Measurements from ENCODE around the gene COL18A1.
A peak's percentile ranks its signal among the peaks of the same experiment; 100 is the strongest.

COL18A1 gene

DNA sequence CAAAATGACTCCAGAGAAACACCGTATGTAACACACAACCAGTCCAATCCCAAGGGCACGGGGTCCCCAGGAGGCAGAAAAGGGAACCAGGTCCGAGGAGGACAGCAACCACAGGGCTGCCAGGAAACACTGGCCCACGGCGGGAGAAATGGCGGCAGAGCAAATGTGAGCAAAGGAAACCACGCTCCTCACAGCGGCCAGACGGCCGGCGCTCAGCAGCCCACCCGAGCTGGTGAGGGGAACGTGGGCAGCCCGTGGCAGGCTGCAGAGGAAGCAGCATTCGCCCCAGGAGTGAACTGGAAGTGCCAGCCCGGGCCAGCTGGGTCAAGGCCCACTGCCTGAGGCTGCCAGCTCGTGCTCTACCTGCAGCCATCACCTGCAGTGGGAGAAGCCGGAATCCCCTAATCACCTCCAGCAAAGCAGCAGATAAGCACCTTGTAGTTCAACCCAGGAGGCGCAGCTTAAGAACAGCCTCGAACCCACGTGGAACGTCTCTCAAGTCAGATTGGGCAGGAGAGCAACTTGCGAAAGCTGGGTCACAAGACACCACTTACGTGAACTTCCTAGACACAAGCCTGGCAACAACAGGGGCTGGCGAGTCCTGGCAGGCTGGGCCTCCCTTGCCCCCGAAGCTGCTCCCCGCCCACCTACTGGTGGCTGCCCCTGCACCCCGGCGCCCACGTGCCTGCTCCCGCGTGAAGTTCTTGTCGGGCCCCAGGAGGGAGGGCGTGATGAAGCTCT lies 130.5 kb downstream of the COL18A1 start:
- no peak for DNase-seq (ENCODE audit: low spot score)

- no peak for DNase-seq (ENCODE audit: low spot score)
Observed at GRCh38 chr21:45536301-45537081, 131.5 kb downstream of the COL18A1 start.

DNA sequence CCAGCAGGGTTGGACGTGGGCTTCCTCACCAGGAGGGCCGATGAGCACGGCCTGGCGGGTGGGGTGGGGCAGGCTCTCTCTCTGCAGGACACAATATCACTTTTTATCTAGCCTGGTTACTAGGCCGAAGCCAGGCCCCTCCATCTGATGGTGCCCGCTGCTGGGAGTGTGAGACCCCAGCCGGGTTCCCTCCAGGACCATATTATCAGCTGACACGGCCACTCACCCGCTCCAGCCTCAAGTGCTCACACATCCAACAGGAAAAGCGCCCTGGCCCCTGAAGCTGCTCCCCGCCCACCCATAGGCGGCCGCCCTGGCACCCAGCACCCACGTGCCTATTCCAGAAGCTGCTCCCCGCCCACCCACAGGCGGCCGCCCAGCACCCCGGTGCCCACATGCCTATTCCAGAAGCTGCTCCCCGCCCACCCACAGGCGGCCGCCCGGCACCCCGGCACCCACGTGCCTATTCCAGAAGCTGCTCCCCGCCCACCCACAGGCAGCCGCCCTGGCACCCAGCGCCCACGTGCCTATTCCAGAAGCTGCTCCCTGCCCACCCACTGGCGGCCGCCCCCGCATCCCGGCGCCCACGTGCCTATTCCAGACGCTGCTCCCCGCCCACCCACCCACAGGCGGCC lies 132.3 kb downstream of the COL18A1 start:
- no peak for DNase-seq (ENCODE audit: low spot score)

DNA sequence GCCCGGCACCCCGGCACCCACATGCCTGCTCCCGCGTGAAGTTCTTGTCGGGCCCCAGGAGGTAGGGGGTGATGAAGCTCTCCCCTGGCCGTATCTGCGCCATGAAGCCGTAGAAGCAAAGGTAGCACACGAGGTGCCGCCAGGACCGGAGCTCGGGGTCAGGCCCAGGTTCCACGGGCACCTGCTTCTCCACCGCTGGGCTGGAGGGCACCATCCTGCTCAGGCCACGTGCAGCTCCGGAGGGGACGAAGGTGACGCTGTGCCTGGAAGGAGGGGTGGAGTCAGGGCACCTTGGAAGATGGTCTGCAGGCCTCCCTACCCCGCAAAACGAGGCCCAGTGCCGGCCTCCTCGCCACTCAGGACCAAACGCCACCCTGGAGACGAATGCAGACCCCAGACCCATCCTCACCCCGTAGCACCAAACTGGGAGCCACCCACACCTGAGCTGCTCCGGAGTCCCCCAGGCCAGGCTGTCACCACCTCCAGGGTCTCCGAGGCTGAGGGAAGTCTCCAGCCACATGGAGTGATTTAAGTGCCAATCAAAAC lies 132.9 kb downstream of the COL18A1 start:
- DNase-seq (ENCODE audit: low spot score): no peak

- DNase-seq (ENCODE audit: low spot score): no peak
Observed at GRCh38 chr21:45538381-45539045, 133.5 kb downstream of the COL18A1 start.

DNA sequence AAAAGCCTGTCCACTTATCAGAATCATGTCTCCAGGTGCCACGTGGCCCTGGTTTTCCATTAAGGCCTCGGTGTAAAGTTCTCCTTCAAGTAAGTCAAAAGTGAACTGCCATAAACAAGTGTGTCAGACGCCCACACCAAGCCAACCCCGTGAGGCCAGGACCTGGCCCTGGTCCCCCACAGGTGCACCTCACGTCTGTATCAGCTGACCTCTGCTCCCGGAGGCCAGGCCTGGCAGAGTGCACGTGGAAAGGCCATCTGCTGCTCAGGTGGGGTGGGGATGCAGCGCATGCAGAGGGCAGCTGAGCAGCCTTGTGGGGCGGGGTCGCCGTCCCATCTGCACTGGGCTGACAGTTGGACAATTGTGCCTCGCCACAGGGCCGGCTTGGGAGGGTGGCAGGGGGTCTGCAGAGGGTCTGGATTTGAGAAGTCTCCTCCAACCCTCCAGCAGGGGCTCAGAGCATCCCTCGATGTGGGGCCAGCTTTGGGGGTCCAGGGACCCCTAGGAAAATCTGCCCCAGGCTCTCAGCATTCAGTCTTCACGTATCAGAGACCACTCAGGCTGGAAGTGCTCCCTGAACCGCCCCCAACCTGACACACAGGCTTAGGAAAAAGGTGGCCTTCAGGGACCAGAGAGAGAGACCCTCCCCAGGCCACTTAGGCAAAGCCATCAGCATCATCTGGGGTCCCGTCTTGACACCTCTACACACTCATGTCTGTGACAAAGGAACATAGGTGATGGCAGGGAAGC lies 134.3 kb downstream of the COL18A1 start:
- DNase-seq (ENCODE audit: low spot score): no peak

- DNase-seq (ENCODE audit: low spot score): no peak
Observed at GRCh38 chr21:45539796-45540600, 135.0 kb downstream of the COL18A1 start.

DNA sequence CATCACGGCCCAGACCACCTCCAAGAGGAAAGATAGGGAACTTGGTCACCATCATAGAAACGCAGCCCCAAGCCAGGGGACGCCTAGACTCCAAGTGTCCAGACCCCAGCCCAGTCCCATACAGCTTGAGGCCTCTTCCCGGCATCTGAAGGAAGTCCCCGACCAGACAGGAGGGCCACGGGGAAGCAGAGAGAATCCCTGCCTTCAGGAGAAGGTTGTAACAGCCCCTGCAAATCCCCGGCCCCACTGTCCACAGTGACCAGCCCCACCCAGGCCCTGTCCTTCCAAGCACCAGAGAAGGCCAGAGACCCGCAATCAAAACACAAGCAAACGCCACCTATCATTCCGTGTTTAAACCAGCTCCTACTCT lies 135.6 kb downstream of the COL18A1 start:
- DNase-seq (ENCODE audit: low spot score): no peak

DNA sequence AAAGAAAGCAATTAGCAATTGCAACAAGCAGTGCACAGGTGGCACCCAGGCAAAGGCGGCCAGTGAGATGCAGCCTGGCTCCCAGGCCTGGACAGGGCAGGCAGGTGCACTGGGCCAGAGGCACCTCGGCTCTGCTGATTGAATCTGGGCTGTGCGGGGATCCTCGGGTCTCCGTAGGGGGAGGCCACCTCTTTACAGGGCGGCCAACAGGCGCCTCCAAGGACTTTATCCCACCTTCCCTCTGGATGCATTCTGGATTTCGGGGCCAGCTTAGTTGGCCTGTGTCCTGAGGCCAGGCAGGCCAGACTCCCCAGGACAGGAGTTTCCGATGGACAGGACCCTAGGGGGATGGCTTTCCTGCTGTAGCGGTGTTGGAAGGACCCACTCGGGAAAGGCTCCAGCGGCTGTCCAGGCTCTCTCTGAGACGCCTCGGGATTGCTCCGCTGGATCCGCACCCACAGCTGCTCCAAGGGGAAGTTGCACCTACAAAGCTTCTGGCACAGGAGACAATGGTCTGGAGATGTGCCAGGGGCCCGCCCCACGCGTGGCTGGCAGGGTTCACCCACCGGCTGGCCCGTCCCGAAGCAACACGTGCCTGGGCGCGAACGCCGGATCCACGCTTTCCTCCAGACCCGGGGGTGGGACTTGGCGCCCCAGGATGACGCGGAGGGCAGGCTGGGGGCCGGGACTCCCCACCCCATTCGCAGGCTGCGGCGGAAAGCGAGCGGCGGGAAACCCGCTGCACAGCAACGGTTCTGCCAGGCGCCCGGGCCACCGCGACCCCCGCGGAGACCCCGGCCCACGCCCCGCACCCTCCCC lies 136.5 kb downstream of the COL18A1 start:
- peak; percentile 85 for DNase-seq (ENCODE audit: low spot score)

GRCh38 chr21:45542242-45542666 lies 137.3 kb downstream of the COL18A1 start, which contains the start of gene SLC19A1:
Gene SLC19A1 (minus strand): TSS chr21:45542440. CDS start chr21:45537959, 4,481 bp downstream.
- peak; percentile 96 for DNase-seq (ENCODE audit: low spot score)

- DNase-seq (ENCODE audit: low spot score): no peak
Observed at GRCh38 chr21:45542667-45543370, 137.9 kb downstream of the COL18A1 start.

DNA sequence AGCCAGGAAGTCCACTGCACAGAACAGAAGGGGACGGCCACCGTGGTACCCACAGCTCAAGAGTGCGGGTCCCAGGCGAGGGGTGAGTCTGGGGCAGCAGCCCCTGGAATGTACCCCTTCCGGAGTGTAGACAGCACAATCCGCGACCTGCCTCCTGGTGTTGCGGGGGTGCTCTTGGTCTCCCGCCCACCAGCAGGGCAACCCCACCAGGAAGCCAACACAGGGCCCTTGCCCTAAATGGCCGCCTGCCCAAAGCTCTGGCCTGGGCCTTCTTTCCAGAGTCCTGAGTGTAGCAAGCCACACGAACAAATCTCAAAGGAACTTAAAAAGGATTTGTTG lies 138.4 kb downstream of the COL18A1 start:
- DNase-seq (ENCODE audit: low spot score): no peak

DNA sequence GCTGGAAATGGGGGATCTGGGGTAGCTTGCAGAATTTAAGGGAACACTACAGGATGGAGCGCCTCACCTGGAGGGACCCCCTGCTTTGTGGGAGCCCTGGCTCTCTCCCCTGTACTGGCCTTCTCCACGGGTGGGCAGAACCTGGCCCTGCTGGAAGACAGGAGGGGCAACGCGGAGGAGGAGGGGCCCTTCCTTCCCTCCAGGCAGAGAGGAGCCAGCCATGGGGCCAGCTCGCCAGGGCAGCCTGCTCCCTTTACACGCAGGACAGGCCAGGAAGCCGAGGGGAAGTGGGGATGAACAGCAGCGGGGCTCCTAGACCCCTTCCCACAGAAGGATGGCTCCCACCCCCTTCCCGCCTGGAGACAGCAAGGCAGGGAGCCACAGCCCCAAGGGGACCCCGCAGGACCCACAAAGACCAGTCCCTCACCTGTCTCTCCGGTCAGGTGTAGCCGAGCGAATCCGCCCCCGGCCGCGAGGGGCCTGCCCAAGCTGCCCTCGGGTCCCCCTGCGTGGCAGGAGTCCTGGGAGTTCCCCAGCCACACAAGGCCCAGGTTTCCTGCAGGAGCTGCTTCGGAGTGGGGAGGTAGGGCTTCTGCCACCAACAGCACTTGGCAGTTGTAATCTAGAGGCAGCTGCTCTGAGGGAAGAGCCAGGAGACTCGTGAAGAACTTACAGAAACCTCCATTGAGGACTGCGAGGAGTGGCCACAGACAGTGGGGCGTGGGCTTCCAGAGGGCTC lies 138.9 kb downstream of the COL18A1 start:
- DNase-seq (ENCODE audit: low spot score): no peak

GRCh38 chr21:45544449-45545235 lies 139.7 kb downstream of the COL18A1 start:
- DNase-seq (ENCODE audit: low spot score): no peak

- no peak for DNase-seq (ENCODE audit: low spot score)
Observed at GRCh38 chr21:45545236-45545570, 140.2 kb downstream of the COL18A1 start.

DNA sequence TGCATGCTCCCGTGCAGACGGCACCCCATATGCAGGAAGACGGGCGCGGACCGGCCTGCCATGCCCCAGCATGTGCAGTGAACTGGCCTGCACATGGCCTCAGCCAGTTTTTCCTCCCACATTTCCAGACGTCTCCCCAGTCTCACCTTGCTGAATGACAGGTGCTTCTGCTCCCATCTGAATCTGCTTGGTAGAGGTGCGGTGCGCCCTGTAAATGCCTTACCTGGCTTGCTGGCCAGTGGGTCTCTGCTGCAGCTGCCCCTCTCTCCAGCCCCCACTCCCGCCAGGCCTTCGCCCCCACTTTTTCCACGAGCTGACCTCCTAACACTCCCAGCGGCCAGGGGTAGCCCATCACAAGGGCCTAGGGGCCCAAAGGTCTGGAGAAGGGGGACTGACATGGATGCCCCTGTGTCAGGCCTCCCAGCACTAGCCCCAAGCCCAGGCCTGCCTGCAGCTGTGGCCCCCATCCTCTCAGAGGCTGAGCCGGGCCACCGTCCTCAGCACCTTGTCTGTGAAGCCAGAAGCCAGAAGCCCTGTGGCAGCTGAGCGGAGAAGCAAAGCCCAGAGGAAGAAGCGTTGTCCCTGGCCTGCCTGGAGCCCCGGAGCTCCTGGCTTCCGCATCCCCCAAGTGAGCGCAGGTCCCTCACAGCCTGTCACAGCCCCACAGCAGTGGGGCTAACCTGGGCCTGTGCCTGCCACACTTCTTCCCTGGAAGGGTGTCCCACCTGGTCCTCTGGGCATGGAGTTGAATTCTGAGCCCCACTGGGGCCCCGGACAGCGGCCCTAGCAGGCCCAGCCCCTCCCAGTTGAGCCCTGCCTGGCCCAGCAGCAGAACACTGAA lies 140.9 kb downstream of the COL18A1 start:
- no peak for DNase-seq (ENCODE audit: low spot score)
